Activated CD4-positive, alpha-beta T cell treated with anti-CD3 and anti-CD28 coated beads, Interleukin-2, amount 50 U/mL, for 24 hours (primary cell): ENCODE data around the gene FNDC4.
A peak's percentile ranks its signal among the peaks of the same experiment; 100 is the strongest.

ENCODE experiments used
- DNase-seq, 2 donors: peaks; one replicate each; pipeline ENCODE4 v3.0.0-alpha.2; 2020; ENCODE audit warnings: low read depth in 1 of 2, low spot score in 1 of 2

Gene FNDC4

DNA sequence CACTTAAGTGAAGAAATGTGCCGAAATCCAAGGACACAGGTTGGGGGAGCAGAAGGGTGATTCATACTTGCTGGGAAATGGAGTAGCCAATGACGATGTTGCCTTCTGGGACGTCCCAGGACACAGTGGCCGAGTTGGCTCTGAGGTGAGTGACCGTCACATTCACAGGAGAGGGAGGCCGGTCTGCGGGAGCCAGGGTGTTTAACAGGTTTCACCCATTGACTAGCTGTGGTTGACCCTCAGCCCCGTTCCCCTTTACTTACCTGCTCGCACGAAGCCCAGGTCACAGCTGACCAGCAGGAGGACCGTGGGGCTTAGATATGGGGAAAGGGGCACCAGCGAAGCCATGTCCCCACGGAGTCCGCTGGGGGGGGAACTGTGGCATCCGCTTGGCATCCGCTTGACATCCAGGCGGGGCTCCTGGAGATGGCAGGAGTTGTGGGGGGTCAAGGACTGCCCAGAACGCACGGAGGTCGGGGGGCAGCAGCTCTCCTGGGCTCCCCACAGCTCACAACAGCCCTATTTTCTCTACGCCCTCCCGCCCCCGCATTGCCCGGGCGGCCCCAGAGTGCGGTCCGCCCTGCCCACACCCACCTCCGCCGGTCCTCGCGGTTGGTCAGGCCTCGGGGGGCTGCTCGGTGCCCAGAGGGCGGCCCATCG lies 586 bp downstream of the FNDC4 start:
- DNase-seq, result no peak

DNA sequence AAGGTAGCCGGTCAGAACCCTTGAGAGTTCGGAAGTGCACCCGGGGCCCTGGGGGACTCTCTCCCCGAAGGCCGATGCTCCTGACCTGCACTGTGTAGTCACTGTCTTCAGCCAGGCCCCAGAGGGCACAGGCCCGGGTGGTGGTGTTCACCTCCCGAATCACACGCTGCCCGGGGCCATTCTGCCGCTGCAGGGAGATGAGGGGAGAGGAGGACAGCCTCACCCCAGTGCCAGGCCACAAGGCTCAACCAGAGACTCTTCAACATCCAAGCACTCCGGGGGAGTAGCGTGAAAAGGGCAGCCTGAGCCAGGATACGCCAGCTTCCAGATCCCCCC lies 1.1 kb downstream of the FNDC4 start:
- no peak for DNase-seq

DNA sequence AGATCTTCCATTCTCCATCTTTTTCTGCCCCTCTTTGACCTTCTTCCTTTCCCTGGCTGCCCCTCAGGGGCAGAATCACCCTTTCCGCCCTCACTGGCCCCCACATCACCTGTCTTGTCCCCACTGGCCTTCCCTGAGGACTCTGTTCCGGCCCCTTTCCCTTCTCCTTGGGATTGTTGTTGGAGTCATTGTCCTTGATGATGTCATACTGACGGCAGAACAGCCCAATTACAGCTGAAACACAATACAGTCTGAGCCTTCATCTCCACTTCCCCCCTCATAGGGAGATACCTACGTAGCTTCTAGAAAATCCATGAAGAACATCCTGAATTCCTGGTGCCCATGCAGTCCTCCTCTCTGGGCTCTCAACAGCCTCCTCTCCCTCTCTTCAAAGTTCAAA lies 2.4 kb downstream of the FNDC4 start:
- no peak for DNase-seq

DNA sequence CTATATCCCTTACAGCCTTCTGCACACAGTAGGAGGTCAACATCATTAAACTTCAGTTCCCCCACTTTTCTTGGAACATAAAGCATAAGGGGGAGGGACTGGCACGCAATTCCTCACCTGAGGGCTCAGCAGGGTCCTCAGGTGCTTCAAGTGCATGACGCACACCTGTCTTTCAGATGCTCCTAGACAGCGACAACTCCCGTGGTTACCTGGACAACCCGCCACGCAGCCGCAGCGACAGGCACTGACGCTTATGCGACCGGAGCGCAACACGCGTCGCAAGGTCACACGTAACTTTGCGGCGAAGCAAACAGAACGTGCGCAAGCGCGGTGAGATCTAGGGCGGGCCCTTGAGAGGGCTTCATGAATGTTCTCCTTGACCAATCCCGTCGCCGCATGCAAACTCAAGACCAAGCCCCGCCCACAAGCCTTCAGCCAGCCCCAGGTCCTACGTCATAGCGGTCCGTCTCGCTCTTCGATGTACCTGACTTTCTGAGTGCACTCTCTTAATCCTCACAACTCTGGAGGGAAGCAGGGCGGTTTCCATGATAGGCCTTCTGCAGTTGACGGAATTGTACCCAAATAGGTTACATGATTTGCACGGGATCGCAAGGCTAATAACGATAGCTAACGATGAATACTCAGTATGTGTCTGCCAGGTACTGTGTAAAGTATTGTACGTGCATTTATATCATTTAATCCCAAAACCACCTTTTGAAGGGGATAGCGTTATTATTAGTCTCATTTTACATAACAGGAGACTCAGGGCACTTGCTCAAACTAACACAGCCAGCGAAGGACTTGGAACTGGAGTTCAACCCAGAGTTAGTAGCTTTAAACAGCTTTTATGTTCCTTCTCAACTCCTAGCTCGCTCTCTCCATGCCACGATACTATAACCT lies 5.3 kb downstream of the FNDC4 start, which contains the start of gene IFT172:
TSS of gene IFT172 (minus strand) at position 246 of the 900 bp plus-strand sequence. CDS start at position 156, 90 bp downstream.
- peak; percentile 88 to 98 for DNase-seq

DNA sequence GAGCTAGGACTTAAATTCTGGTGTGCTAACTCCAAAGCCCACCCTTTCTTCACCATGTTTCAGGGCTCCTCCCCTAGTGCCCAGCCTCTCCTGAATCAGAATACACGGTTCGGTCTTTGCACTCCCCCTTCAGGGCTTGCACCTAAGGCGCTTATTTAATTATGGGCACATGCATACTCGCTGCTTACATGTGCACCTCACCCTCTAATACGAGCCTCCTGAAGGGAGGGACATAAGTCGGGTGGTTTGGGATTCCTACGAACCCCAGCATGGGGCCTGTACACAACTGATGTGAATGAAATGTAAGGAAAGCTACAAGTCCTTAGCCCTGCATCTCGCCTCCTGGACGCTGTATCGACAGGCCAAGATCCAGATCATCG lies 5.9 kb downstream of the FNDC4 start:
- no peak for DNase-seq

DNA sequence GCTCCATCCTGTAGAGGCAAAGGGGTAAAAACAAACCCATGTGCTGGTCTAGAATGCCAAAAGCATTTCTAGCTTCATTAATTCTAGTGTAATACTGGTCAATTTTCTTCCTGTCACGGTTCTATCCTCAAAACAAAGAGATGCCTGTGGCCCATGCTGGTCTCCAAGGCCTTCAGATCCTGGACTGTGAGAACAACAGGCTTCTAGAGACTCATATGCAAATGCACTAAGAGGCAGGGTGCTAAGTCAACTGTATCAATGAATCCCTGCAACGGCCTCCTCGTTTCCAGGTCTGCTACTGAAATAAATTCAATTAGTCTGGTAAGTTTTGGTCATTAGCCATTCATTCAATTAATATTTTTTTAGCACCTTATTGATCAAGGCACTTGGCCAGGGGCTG lies 9.5 kb downstream of the FNDC4 start:
- no peak for DNase-seq

DNA sequence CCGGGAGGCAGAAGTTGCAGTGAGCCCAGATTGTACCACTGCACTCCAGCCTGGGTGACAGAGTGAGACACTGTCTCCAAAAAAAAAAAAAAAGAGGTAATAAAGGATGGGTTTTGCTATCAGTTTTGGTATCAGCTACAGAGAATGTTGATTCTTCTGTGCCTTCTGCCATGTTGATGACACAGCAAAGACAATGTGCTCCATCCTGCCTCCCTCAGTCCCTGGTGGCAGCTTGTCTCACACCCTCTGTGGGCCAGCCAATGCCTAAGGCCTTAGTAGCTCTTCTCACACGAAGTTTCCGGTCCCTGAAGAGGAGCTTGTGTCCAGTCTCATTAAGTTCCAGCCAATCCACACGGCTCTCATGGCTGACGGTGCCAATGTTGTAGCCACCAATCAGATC lies 23.0 kb downstream of the FNDC4 start:
- no peak for DNase-seq

DNA sequence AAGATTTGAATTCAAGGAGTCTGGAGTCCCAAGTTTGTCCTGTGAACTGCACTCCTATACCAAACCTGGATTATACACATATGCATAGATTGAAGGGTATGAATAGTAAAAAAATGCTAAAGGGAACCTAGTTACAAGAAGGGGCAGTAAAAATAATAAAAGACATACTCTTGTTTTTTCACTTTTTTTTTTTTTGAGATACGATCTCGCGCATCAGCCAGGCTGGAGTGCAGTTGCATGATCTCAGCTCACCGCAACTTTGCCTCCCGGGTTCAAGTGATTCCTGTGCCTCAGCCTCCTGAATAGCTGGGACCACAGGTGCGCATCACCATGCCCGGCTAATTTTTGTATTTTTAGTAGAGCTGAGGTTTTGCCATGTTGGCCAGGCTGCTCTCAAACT lies 30.6 kb downstream of the FNDC4 start:
- no peak for DNase-seq

DNA sequence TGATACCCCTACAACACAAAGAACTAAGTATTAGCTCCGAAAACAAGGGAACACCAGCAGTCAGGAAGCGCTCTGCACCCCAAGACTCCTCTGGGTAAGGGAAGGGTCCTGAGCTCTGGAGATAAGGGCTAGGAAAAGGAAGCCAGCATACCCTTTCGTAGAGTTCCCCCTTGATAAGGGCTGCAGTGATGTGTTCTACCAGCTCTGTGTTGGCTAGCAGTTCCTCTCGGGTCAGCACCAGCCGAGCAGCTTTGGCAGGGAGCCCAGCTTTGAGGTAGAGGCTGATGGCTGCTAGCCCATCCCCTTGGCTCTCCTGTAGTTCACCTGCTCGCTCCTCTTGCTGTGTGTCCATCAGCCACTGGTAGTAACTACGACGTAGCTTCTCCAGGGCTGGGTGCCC lies 33.9 kb downstream of the FNDC4 start:
- DNase-seq, result no peak

DNA sequence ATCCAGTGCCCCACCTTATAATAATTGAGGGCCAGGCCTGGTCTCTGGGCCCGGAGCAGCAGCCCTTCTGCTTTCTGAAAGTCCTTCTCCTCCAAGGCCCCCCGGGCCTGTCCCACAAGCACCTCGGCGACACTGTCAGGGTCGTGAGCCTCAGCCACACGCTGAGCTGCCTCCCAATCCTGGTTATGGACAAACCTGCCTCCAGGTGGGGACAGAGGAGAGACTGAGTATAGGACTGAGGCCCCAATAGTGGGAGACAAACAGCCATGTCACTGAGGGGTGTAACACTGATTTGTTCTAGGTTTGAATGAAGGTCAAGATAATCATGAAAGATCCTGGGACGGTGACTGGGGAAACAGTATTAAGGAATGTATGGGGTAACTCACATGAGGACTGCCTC lies 41.0 kb downstream of the FNDC4 start:
- no peak for DNase-seq

DNA sequence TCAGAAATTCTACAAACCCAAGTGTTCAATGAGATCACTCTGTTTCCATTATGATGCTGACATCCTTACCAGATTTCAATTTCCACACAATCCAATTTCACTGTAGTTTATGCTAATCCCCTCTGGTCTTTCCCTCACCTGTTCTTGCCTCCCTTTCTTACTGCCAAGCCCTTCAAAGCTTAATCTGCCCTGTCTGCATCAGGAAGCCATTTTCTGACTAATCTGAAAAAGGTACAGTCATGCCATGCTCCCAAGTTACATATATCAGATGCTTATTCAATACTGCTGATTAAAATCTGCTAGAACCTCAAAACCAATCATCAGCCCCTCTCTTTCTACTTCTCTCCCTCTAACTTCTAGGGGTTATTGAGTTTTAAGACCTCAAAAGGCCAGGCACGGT lies 43.9 kb downstream of the FNDC4 start:
- DNase-seq, result no peak

DNA sequence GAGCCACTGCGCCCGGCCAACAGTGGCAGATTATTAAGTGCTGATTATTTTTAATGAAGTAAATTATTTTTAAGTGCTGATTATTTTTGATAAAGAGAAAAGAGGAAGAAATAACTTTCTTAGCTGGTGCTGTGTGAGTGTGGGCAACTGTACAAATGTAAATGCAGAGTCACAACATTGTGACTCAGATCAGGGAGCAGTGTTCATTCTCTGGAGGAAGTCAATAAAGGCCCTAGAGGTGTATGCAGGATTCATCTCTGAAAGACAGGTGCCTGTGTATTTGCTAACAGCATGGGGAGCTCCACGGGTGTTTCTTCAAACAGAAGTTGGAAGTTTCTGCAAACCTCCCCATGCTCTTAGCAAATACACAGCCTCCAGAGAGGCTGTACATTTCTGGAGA lies 46.6 kb downstream of the FNDC4 start:
- DNase-seq, result no peak

DNA sequence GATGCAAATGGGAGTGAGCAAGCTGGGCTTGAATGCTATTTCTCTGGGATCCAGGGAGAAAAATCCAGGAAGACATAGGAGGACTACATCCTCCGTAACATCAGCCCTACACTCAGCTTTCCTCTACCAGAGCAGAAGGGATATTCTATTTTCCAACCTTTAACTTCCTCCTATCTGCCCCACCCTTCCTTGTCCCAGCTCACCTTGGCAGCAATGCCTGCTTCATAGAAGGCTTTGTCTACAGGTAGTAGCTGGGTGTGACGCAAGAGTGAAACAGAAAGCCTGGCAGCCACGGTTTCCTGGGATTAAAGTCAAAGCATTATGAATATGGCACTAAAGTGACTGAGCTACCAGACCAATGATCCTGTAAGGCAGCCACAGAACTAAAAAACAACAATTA lies 48.9 kb downstream of the FNDC4 start:
- no peak for DNase-seq

DNA sequence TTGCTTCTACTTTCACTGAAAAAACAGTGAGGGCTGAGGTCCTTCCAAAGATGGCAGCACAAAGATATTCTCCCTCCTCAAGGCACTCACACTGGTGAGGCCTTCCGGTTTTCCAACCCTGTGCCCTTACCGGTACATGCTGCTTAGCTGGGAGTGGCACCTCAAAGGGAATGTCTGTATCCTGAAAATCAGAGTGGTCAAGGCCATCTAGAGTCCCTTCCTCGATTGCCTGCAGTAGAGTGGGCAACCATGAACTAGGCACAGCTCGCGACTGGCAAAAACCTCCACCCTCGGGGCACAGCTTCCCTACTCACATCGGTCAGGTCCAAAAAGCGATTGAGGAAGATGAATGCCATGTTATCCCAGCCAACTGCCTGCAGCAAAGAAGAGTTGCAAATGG lies 49.4 kb downstream of the FNDC4 start:
- no peak for DNase-seq

DNA sequence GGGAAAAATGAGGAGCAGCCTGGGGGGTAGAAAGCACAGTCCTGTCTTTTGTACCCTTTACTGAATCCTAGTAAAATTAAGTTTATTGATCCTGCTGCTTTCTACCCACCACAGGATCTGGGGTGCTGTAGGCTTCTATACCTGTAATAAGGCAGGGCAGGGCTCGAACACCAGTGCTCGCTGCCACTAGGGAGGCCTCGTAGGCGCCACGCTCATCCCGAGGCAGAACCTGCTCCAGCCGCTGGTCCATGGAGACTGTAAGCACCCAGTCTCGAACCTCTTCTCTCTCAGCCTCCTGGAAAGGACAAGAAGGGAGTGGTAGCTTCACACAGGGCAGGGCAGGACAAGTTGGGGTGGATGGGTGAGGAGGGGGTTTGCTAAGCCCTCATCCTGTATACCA lies 49.8 kb downstream of the FNDC4 start:
- no peak for DNase-seq

DNA sequence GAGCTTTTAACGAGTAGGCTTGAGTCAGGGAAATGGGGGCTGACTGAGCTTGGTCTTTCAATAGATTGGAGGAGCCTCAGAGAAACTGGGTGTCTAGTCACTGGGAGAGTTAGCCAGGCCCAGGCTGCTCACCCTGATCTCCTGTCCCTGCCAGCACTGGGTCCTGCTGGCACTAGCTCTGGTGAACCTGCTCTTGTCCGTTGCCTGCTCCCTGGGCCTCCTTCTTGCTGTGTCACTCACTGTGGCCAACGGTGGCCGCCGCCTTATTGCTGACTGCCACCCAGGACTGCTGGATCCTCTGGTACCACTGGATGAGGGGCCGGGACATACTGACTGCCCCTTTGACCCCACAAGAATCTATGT lies 52.1 kb downstream of the FNDC4 start:
- no peak for DNase-seq

DNA sequence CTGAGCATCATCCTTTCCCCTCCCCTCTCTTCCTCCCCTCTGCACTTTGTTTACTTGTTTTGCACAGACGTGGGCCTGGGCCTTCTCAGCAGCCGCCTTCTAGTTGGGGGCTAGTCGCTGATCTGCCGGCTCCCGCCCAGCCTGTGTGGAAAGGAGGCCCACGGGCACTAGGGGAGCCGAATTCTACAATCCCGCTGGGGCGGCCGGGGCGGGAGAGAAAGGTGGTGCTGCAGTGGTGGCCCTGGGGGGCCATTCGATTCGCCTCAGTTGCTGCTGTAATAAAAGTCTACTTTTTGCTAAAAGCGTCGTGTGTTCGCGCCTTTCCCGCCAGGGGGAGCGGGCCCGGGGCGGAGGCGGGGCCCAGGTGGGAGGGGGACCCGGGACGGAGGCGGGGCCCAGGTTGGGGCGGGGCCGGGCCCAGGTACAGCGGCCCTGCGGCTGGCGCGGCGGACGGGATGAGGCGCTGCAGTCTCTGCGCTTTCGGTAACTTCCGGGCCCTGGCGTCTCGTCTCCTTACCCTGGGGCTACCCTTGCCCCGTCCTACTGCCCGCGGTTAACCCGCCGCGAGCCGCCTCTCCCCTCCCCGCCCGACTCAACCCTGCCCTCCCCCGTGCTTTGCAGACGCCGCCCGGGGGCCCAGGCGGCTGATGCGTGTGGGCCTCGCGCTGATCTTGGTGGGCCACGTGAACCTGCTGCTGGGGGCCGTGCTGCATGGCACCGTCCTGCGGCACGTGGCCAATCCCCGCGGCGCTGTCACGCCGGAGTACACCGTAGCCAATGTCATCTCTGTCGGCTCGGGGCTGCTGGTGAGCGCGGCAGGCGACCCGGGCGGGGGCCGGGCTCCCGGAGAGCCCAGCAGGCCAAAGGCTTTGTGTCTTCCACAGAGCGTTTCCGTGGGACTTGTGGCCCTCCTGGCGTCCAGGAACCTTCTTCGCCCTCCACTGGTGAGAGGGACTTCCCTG lies 52.8 kb downstream of the FNDC4 start, which contains the start of gene KRTCAP3:
TSS of gene KRTCAP3 (plus strand) at position 424 of the 962 bp plus-strand sequence. CDS start at position 456, 32 bp downstream.
- no peak for DNase-seq
